Testis (tissue), 3 donors: ENCODE data around the gene CDC42EP1. TPM values are rescaled to one million over a fixed set of nuclear protein-coding genes. Genes with fewer than 3 reads are reported as not detected.

Source experiments
- DNase-seq: peaks from one replicate; pipeline ENCODE4 v3.0.0-alpha.2; 2019
- H3K27ac ChIP-seq, 2 donors: fragments of 200-600 bp; sonication (generic); one replicate each; pipeline ENCODE4 v1.5.1; 2019
- H3K27me3 ChIP-seq: fragments of 200-600 bp; sonication (generic); one replicate; pipeline ENCODE4 v1.5.1; 2019
- H3K36me3 ChIP-seq: fragments of 200-600 bp; sonication (generic); one replicate; pipeline ENCODE4 v1.5.1; 2017; ENCODE audit warnings: low read depth; ENCODE audit errors: missing control alignments
- H3K4me1 ChIP-seq: fragments of 200-600 bp; sonication (generic); one replicate; pipeline ENCODE4 v1.5.1; 2019
- H3K4me3 ChIP-seq, 2 donors: fragments of 200-600 bp; sonication (generic); one replicate each; pipeline ENCODE4 v1.5.1; 2017 to 2019
- H3K9me3 ChIP-seq: fragments of 200-600 bp; sonication (generic); one replicate; pipeline ENCODE4 v1.5.1; 2017
- CTCF ChIP-seq, 3 experiments: fragments of 450-650 bp in 2 of 3; fragments of 200-600 bp in 1 of 3; sonication (generic) in 1 of 3; IDR thresholded peaks; one replicate each; pipeline ENCODE4 v1.5.1; 2016 to 2019; ENCODE audit warnings: antibody characterized with exemption in 3 of 3, mild to moderate bottlenecking in 2 of 3, moderate library complexity in 1 of 3
- POLR2A ChIP-seq: fragments of 450-650 bp; IDR thresholded peaks from one replicate; pipeline ENCODE4 v1.6.1; 2017; ENCODE audit warnings: antibody characterized with exemption, mild to moderate bottlenecking, moderate library complexity
- WGBS, 2 donors: methylation state at CpG; one replicate each; pipeline ENCODE4 v1.1.5; 2018; 5-methylcytosine and 5-hydroxymethylcytosine counted together
- intact Hi-C: fragments of 100-400 bp; cut with DNase I; formaldehyde crosslinking; loops from one replicate; pipeline ENCODE4 v1.15.1; 2023; ENCODE audit warnings: low total_unique reads
- polyA plus RNA-seq: library from polyadenylated mRNA; stranded (reverse); fragments of 350-450 nt; fragmentation: Illumina TruSeq; extraction: RNeasy Lipid Tissue Mini Kit (QIAGEN cat#74804); gene quantifications from one replicate; pipeline ENCODE4 v1.2.3, GENCODE V29; 2014; ENCODE audit warnings: low read depth, low replicate concordance; ENCODE audit not compliant: insufficient read depth
- total RNA-seq, 2 donors: library from RNA; depleted of rRNA; stranded (reverse); fragments of >200 nt; gene quantifications; one replicate each; pipeline ENCODE4 v1.2.3, GENCODE V29; 2016

The CDC42EP1 gene
- total and polyA plus RNA-seq, 3 donors from 2014 or later = 49.0 to 87.4 (median 73.9) TPM

GRCh38 chr22:37610480-37611129, 50.3 kb downstream of the CDC42EP1 start:
- no peaks in the 10 kb centered on the region for H3K27me3 ChIP-seq
- peak; percentile 56 for DNase-seq
- no peaks in the 10 kb centered on the region for H3K36me3 ChIP-seq
- 59 to 78% methylated on average over 15 of the region's 15 CpGs for WGBS, 2 donors
- peaks cover 51% of the 10 kb centered on the region for H3K4me1 ChIP-seq
- no peaks in the 10 kb centered on the region for H3K9me3 ChIP-seq
- TF ChIP-seq CTCF (IDR thresholded peaks at IDR 0.05) (no peak), POLR2A (no peak)
- peak overlapping the region in 1 of 2 donors; percentile 98 for H3K4me3 ChIP-seq
- H3K27ac ChIP-seq = peak overlapping the region; percentile 94 to 96
- intact Hi-C loops = no loop called here

GRCh38 chr22:37611207-37611606, 50.9 kb downstream of the CDC42EP1 start:
- 35 to 40% methylated on average over 6 of the region's 6 CpGs for WGBS, 2 donors
- TF ChIP-seq POLR2A (no peak), CTCF (IDR thresholded peaks at IDR 0.05) (no peak)
- Histone ChIP-seq H3K27me3 (no peaks in the 10 kb centered on the region), H3K27ac (peak overlapping the region; percentile 94 to 96), H3K4me3 (no peak overlapping the region), H3K36me3 (no peaks in the 10 kb centered on the region), H3K4me1 (peaks cover 51% of the 10 kb centered on the region), H3K9me3 (no peaks in the 10 kb centered on the region)
- DNase-seq = peak; percentile 80
- intact Hi-C loops = no loop called here

GRCh38 chr22:37616201-37617083, 56.2 kb downstream of the CDC42EP1 start:
- 86 to 90% methylated on average over 17 to 25 of the region's 27 CpGs for WGBS, 2 donors
- H3K36me3 ChIP-seq = no peaks in the 10 kb centered on the region
- intact Hi-C loops = no loop called here
- no peaks in the 10 kb centered on the region for H3K9me3 ChIP-seq
- H3K27me3 ChIP-seq = no peaks in the 10 kb centered on the region
- TF ChIP-seq CTCF (IDR thresholded peaks at IDR 0.05) = no peak
- TF ChIP-seq POLR2A = no peak
- no peak for DNase-seq
- H3K4me1 ChIP-seq = peaks cover 19% of the 10 kb centered on the region
- H3K4me3 ChIP-seq = no peak overlapping the region
- H3K27ac ChIP-seq = no peak overlapping the region

- 82 to 95% methylated on average over 1 of the region's 1 CpG for WGBS, 2 donors
- no peaks in the 10 kb centered on the region for H3K27me3 ChIP-seq
- TF ChIP-seq POLR2A = no peak
- no peak for TF ChIP-seq CTCF (IDR thresholded peaks at IDR 0.05)
- no peak overlapping the region for H3K27ac ChIP-seq
- no peaks in the 10 kb centered on the region for H3K9me3 ChIP-seq
- no peak overlapping the region for H3K4me3 ChIP-seq
- H3K4me1 ChIP-seq = peaks cover 12% of the 10 kb centered on the region
- intact Hi-C loops = no loop called here
- no peaks in the 10 kb centered on the region for H3K36me3 ChIP-seq
- no peak for DNase-seq
Measured at GRCh38 chr22:37617431-37617830, 57.2 kb downstream of the CDC42EP1 start.
